HuH-7 (cell line): ENCODE results near the gene LTB.

ENCODE experiments used
- DNase-seq: peaks from one replicate; pipeline ENCODE4 v3.0.0; 2011; ENCODE audit warnings: low spot score

Gene LTB

DNA sequence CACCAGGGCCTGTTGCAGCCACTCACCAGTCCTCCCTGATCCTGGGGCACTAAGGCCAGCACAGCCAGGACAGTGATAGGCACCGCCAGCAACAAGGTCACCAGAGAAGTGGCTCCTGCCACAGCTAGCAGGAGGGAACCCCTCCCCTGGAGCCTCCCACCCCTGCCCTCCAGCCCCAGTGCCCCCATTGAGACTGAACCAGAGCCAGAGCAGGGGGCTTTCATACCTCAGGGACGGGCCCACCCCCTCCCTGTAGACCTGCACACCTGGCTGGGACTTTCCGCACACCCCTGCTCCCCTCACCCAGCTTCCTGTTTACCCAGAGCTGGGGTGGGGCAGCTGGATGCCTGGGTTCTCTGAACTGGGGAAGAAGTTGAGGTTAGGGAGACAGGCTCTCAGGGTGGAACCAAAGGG is at the start of gene LTB:
Gene LTB, minus strand, starts transcription at position 195 of the 414 bp plus-strand sequence. Its CDS starts 7 bp downstream, at position 188.
- DNase-seq: no peak

GRCh38 chr6:31631681-31632278 is 49.6 kb upstream of the LTB start:
- no peak for DNase-seq

DNA sequence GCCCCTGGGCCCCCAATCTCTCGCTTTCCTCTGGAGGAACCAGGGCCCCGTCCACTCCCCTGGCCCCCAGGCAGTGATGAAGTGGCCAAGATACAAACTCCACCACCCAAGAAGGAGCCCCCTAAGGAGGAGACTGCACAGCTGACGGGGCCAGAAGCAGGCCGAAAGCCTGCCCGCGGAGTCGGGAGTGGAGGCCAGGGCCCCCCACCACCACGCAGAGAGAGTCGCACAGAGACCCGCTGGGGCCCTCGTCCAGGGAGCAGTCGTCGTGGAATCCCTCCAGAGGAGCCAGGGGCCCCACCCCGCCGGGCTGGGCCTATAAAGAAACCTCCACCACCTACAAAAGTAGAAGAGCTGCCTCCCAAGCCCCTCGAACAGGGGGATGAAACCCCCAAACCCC is 49.0 kb upstream of the LTB start:
- no peak for DNase-seq

DNA sequence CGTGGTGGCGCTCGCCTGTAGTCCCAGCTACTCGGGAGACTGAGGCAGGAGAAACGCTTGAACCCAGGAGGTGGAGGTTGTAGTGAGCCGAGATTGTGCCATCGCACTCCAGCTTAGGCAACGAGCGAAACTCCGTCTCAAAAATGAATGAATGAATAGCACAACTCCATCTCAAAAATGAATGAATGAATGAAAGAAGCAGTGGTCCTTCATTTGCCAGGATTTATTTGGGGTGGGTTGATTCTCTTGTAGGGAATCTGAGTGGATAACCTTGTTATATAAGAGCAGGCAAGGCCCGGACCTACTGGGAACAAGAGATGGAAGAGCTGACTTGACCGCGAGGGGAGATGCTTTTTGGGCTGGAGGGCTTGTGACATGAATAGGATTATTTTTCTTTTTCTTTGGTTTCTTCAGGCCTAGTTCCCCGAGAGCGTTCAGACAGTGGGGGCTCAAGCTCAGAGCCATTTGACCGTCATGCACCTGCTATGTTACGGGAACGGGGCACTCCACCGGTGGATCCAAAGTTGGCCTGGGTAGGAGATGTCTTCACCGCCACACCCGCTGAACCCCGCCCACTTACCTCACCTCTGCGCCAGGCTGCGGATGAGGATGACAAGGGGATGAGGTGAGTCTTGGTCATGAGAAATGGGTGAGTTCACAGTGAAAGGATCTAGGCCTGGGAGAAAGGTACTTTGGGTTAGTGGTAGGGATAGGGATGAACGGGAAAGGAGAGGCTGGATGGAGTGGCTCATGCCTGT is 48.1 kb upstream of the LTB start:
- DNase-seq: no peak

DNA sequence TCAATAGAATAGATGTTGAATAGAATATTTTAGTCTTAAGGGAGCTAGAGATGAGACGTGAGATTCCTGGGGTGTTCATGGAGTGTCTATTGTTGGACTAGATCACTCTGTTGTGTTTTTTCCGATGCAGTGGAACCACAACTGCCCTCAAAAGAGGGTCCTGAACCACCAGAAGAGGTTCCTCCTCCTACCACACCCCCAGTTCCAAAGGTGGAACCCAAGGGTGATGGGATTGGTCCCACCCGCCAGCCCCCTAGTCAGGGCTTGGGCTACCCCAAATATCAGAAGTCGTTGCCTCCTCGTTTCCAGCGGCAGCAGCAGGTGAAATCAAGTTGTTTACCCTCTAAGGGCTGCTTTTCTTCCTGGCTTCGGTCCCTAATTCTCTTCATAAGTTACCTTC is 46.8 kb upstream of the LTB start:
- no peak for DNase-seq

DNA sequence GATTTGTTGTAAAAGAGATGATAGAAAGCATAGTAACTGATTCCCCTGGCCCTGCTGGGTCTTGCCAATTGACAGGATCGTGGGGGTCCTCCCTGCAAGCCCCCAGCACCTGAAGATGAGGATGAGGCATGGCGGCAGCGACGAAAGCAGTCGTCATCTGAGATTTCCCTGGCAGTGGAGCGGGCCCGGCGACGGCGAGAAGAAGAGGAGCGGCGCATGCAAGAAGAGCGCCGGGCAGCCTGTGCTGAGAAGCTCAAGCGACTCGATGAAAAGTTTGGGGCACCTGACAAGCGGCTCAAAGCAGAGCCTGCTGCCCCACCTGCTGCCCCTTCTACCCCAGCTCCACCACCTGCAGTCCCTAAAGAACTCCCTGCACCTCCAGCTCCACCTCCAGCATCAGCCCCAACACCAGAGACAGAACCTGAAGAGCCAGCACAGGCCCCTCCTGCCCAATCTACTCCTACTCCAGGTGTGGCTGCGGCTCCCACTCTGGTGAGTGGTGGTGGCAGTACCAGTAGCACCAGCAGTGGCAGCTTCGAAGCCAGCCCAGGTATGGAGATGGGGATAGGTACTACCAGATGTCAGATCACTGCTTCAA is 45.6 kb upstream of the LTB start:
- no peak for DNase-seq

DNA sequence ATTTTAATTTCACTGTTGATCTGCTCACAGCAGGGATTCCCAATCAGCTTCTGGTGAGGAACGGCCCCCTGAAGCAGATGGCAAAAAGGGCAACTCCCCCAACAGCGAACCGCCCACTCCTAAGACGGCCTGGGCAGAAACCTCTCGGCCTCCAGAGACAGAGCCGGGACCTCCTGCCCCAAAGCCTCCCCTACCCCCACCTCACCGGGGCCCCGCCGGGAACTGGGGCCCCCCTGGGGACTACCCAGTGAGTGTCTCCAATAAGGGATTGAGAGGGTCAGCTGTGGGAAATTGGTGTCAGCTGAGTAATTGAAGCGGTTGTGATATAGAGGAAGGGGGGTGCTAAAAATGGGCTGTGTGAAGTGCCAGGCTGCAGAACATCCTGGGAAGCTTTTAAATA is 44.7 kb upstream of the LTB start:
- no peak for DNase-seq

- no peak for DNase-seq
Measured at GRCh38 chr6:31624070-31624469, 41.8 kb upstream of the LTB start.

DNA sequence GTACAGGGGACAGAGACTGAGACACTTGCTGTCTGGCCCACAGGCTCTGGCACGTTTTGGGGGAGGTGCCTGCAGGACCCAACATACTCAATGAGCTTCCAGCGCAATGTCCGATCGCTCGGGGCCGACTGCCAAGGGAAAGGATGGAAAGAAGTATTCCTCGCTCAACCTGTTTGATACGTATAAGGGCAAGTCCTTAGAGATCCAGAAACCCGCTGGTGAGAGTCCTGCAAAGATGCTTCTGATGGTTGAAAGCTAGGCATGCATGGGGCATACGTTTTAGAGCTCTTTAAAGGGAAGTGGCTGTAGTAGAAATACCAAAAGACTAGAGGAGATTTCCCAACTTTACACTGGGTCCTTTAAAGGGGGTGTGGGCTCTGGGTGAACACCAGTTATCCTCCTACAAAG is 40.5 kb upstream of the LTB start:
- no peak for DNase-seq

DNA sequence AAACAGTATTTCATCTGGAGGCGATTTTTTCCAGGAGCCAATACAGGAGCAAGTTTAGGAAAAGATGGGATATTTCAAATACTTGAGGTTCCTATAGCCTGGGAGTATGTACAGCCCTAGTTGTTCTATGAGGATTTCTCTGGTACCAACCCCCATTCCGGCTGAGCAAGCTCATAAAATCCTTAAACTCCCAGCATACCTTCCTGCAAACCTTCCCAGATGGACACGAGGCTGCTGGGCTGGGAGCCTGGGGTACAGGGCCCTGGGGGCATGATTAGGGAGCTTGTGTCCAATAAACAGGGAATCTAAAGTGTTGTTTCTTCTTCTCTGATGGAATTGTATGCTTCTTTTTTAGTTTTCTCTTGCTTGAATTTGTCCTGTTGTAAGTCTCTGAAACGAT is 39.8 kb upstream of the LTB start:
- no peak for DNase-seq

- no peak for DNase-seq
Measured at GRCh38 chr6:31621320-31621939, 39.2 kb upstream of the LTB start.

DNA sequence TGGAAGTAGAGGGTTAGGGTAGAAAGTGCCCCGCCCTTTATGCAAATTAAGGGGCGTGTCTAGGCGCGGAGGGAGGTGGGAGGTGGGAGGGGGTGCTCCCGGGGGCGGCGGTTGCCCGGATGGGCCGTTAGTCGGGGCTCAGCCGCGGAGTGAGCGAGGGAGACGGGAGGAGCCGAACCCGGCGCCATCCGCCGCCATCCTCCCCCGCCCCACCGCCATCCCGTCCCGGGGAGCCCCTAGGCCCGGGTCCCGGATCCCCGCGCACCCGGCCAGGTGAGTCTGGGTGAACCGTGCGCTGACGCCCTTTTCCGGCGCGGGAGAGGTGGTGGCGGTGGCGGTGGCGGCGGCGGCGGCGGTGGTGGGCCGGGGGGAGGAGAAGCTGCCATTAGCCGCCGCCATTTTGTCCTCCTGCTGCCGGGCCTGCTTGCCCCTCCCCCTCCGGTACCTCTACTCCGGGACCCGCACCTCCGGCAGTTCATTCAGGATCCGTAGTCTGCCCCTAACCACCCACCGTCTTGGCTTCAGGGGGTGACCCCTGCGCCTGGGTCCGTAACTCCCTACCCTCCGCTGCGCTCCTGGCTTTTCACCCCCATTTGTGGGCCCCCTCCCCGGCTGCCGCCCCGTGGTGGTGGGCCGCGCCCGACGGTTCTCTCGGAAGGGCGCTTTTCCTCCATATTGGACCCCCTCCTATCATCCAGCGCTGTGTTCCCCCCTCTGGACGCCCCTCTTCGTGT is 38.5 kb upstream of the LTB start, which contains the start of gene PRRC2A:
Gene PRRC2A, plus strand, starts transcription at position 130 of the 734 bp plus-strand sequence. CDS start 2,075 bp downstream, outside the sequence.
- DNase-seq: peak; percentile 78

DNA sequence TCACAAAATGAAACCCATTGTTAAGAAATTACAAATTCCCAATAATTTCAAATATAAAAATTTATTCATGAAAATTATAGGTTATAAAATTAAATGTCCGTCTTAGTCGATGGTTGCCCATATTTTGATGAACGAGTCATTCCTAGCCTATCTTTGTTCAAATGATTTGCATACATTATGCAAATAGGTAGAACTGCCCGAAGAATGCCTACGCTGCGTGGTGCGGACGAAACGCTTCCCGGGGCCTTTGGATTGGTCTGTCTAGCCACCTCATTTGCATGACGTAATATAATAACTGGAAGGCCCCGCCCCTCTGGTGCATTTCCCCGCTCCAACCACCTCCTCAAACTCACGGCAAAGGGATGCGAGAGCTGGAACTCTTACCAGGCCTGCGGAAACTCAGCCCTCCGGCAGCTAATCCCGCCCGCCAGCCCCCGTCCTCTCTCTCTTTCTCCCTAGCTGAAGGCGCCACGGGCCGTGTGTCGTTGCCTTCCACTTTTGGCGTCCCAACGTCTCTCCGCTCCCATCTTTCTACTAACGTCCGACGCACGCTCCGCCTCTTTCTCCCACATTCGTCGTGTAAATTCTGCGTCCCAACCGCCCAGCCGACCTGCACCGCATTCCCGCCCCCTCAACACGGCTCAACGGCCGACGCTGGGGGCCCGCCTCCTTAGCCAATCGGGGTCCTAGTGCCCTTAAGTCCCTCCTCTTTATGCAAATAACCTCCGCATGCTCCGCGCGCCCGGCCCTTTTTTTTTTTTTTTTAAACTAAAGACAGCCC is 37.8 kb upstream of the LTB start:
- peak; percentile 88 for DNase-seq

GRCh38 chr6:31617010-31617409 is 34.8 kb upstream of the LTB start:
- no peak for DNase-seq

- DNase-seq: no peak
Measured at GRCh38 chr6:31615748-31616147, 33.5 kb upstream of the LTB start.

DNA sequence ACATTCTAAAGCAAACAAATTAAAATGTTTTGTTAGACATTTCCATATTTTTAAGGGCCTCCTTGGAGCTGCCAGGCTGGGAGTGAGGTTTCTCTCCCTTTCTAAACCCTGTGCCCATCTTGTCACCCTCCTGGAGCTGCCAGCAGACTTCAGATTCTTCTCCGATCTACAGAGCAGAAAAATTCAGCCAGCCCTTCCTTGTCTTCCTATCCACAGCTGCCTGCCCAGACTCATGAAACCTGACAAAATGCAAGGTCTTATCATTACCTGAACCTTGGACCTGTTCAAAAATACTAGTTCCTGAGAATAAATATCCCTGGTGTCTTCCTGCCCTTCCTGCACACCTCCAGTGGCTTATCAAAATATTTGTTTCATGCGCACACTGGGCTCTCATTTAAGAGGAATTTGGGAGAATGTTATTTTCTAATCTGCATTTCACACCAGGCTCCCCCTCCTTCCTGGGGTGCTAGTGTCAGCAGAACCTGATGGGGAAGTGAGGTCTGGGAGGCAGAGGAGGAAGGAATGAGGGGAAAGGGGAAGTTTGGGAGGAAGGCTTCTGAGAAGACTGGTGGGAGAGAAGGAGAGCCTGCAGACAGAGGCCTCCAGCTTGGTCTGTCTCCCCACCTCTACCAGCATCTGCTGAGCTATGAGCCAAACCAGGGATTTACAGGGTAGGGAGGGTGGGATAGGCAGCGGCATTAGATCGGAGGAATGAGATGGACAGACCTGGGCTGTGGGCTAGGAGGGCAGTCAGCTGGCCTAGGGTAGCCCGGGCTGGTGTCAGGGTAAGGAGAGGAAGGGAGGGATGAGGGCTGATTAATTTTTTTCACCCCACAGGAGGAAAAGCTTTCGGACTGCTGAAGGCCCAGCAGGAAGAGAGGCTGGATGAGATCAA is 32.7 kb upstream of the LTB start, which contains the start of gene AIF1:
Gene AIF1, plus strand, starts transcription at position 551 of the 895 bp plus-strand sequence. Its CDS starts 96 bp downstream, at position 647.
- no peak for DNase-seq

- DNase-seq: no peak
Measured at GRCh38 chr6:31614075-31614619, 31.9 kb upstream of the LTB start.

- no peak for DNase-seq
Measured at GRCh38 chr6:31610968-31611367, 28.7 kb upstream of the LTB start.

- no peak for DNase-seq
Measured at GRCh38 chr6:31609519-31610406, 27.5 kb upstream of the LTB start.
